ENCODE data around the gene FGFBP1.

The FGFBP1 gene

DNA sequence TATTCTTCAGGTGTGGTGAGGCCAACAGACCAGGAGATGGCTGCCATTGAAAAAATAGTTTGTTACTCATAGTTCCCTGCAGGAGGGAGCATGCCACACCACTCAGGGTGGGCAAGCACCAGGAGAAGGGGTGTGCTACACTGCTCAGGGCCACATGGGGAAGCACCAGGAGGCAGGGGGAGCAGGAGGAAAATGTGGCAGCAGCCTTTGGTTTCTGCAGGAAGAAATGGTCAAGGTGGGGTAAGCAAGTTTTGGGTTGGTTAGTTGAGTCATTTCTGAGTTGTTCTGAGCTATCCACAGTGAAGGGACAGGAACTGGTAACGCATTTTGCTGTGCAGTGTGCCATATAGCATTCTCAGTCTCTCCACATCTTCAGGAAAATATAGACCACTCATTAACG lies 23.8 kb downstream of the FGFBP1 start:
- H3K4me3 ChIP-seq (ENCODE audit: low read length), result no peak overlapping the region
- peak; percentile 12 for TF ChIP-seq CTCF (IDR thresholded peaks at IDR 0.05; ENCODE audit: insufficient read depth, low read depth, low read length, missing control alignments)
- peak; percentile 52 for DNase-seq (ENCODE audit: low read depth)

DNA sequence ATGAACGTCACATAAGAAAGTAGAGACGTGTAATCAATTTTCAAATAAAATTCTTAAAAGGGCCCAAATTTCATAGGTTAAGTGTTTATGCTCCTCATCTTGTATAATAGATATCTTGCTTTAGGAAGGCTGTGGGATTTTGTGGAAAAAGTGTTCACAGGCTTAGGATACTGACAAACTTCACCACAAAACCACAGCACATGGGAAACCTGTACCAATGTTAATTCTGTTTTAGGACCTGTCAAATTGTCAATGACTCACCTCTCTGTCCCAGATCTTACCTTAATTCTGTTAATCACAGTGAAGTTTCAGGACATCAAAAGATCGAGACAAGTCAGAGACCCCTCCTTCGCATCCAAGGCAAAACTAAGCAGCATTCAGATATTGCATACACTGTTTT lies 24.2 kb downstream of the FGFBP1 start:
- no peak for TF ChIP-seq CTCF (IDR thresholded peaks at IDR 0.05; ENCODE audit: insufficient read depth, low read depth, low read length, missing control alignments)
- DNase-seq (ENCODE audit: low read depth), result peak; percentile 91

GRCh38 chr4:15913631-15913970 lies 24.9 kb downstream of the FGFBP1 start:
- H3K4me3 ChIP-seq (ENCODE audit: low read length), result no peak overlapping the region
- no peak for TF ChIP-seq CTCF (IDR thresholded peaks at IDR 0.05; ENCODE audit: insufficient read depth, low read depth, low read length, missing control alignments)
- DNase-seq (ENCODE audit: low read depth), result peak; percentile 99

More for the DNA sequence above, 24.2 kb downstream of the FGFBP1 start:
- H3K4me3 ChIP-seq (ENCODE audit: low read length), result no peak overlapping the region

DNA sequence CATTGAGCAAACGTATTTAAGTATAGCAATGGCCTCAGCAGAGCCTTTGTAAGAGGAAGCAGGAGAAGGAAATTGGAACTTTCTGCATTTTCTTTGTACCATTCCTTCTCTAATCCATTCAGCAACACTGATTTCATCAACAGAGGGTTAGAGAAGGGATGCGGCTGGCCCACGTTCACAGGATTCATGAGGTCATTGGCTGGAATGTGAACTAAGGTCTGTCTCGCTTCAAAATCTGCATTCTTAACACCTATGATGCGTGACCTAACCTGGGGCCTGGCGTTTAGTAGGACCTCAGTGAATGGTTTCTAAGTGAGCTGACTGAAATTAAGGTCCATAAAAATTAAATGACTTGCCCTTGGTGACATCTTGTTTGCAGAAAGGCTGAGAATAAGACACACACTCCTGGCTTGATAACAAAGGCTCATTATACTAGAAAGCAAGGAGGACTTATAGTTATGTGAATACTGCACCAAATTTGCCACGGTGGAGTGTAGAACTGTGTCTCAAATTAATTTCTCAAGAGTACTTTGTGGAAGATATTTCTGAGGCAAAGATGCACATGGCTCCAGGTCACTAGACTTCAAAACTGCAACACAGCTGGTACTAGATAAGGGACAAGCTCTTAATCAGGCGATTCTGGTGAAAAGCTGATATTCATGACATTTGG lies 25.4 kb downstream of the FGFBP1 start:
- peak; percentile 56 for DNase-seq (ENCODE audit: low read depth)
- no peak for TF ChIP-seq CTCF (IDR thresholded peaks at IDR 0.05; ENCODE audit: insufficient read depth, low read depth, low read length, missing control alignments)
- H3K4me3 ChIP-seq (ENCODE audit: low read length), result no peak overlapping the region

DNA sequence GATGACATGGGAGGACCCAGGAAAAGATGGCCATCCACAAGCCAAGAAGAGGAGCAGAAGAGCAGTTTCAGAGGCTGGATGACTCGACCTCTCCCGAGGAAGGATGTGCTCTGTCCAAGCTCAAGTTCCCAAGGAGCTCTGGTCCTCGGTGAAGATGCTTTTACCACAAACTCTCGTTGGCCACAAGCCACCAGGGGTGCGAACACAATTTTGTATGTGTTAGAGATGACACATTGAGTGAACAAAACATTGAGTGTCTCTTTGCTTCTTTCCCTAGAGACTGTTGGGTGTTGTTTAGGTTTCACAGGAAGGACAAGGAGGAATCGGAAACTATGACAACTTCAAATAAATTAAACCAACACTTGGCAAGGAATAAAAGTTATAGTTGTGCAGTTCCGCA lies 26.3 kb downstream of the FGFBP1 start:
- TF ChIP-seq CTCF (IDR thresholded peaks at IDR 0.05; ENCODE audit: insufficient read depth, low read depth, low read length, missing control alignments), result no peak
- H3K4me3 ChIP-seq (ENCODE audit: low read length), result no peak overlapping the region
- no peak for DNase-seq (ENCODE audit: low read depth)

- no peak for TF ChIP-seq CTCF (IDR thresholded peaks at IDR 0.05; ENCODE audit: insufficient read depth, low read depth, low read length, missing control alignments)
- peak; percentile 54 for DNase-seq (ENCODE audit: low read depth)
- no peak overlapping the region for H3K4me3 ChIP-seq (ENCODE audit: low read length)
Observed at GRCh38 chr4:15910155-15910940, 28.2 kb downstream of the FGFBP1 start.

Data from epithelial cell of esophagus (primary cell).